ENCODE results near the gene LRRC23. TPM values are rescaled to one million over a fixed set of nuclear protein-coding genes. Genes with fewer than 3 reads are reported as not detected.
A peak's percentile ranks its signal among the peaks of the same experiment; 100 is the strongest.

LRRC23 gene
- total and polyA plus RNA-seq, 9 of the 15 experiments (the other 6 are each of a cell fraction or from before 2014, with no cell fraction given), result 2.2 to 7.0 (median 3.0) TPM

GRCh38 chr12:6943722-6944380 is 39.2 kb downstream of the LRRC23 start, which contains the start of the genes C12orf57 and RNU7-1 (continued):
- no peak for TF ChIP-seq CTBP1 (IDR thresholded peaks at IDR 0.05; ENCODE audit: borderline replicate concordance)
- TF ChIP-seq RBM14 (IDR thresholded peaks at IDR 0.05; ENCODE audit: borderline replicate concordance, insufficient read depth, low read depth, low read length), result no peak
- TF ChIP-seq AFF4 (CRISPR knock-in tag; IDR thresholded peaks at IDR 0.05), result peak; percentile 97
- 0 out of 2 replicates have a peak, but pooled peaks have one; percentile 56 for TF ChIP-seq TSHZ1 (CRISPR knock-in tag; IDR thresholded peaks at IDR 0.05)
- TF ChIP-seq ETS1 (conservative IDR thresholded peaks at IDR 0.05; ENCODE audit: control insufficient read depth, low read depth, low read length), result peak; percentile 95
- no peak; a peak in 3 of 4 replicates for TF ChIP-seq FOXA3 (CRISPR knock-in tag; conservative IDR thresholded peaks at IDR 0.05 in 1 of 2, IDR thresholded peaks at IDR 0.05 in 1 of 2)
- peak; percentile 97 for TF ChIP-seq RBM22 (IDR thresholded peaks at IDR 0.05; ENCODE audit: low read depth, low read length, poor library complexity, severe bottlenecking)
- 0 out of 2 replicates have a peak, but pooled peaks have one; percentile 32 for TF ChIP-seq FOSL1 (tag; conservative IDR thresholded peaks at IDR 0.05)
- TF ChIP-seq RBBP5 (IDR thresholded peaks at IDR 0.05; ENCODE audit: borderline replicate concordance, insufficient read depth, low read length, poor library complexity, severe bottlenecking), result peak; percentile 29
- TF ChIP-seq MBD2 (IDR thresholded peaks at IDR 0.05; ENCODE audit: borderline replicate concordance, low read depth), result peak; percentile 87
- peak in 1 of 2 experiments; percentile 34 for TF ChIP-seq E2F6 (IDR thresholded peaks at IDR 0.05; ENCODE audit: borderline replicate concordance in 1 of 2, extremely low read depth in 1 of 2, insufficient read depth in 1 of 2, insufficient read length in 1 of 2, low read depth in 1 of 2, low read length in 1 of 2, poor library complexity in 1 of 2, severe bottlenecking in 1 of 2)
- TF ChIP-seq TOE1 (IDR thresholded peaks at IDR 0.05; ENCODE audit: borderline replicate concordance), result peak; percentile 11; the same call in 1 of the 2 replicates
- TF ChIP-seq TOE1 (CRISPR knock-in tag; IDR thresholded peaks at IDR 0.05; ENCODE audit: borderline replicate concordance, low read depth), result 0 out of 2 replicates have a peak, but pooled peaks have one; percentile 25
- TF ChIP-seq ZFP1 (CRISPR knock-in tag; IDR thresholded peaks at IDR 0.05), result peak; percentile 81
- no peak for TF ChIP-seq U2AF2 (optimal IDR thresholded peaks at IDR 0.05; ENCODE audit: low read depth, low read length)
